Activated CD4-positive, CD25-positive, alpha-beta regulatory T cell treated with anti-CD3 and anti-CD28 coated beads, Interleukin-2, amount 50 U/mL, for 24 hours (primary cell): ENCODE results near the gene NPLOC4.
"Not testable (repeated sequence)": the region's sequence is repeated elsewhere in the genome, so short reads cannot be mapped to it uniquely, and the experiment has no call there.

Source experiments
- ATAC-seq, 2 donors: fragments of 150-1000 bp; cut with Tn5 transposase; one replicate each; pipeline ENCODE4 v1.10.0; 2021; ENCODE audit warnings: mild to moderate bottlenecking in 1 of 2, moderate library complexity in 1 of 2

NPLOC4 gene

GRCh38 chr17:81636505-81637288 lies at the start of gene NPLOC4, which contains the start of gene TSPAN10:
Gene NPLOC4, minus strand, starts transcription at chr17:81637112. Its CDS starts 182 bp downstream, at chr17:81636930.
Gene TSPAN10, plus strand, starts transcription at chr17:81637196. Its CDS starts 5,217 bp downstream, at chr17:81642413.
- ATAC-seq = peak; percentile 90 to 91

DNA sequence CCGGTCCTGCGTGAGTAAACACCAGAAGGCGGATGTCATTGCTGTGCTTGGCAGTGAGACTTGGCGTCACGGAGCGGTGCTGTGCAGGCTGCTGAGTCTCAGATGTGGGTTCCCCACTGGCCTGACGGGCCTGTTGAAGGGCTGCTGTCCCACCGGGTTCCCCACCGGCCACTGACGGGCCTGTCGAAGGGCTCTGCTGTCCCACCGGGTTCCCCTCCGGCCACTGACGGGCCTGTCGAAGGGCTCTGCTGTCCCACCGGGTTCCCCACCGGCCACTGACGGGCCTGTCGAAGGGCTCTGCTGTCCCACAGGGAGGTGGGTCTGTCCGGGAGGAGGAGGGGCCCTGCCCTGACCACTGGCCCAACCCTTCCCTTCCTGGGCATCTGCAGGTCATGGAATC lies 49.7 kb upstream of the NPLOC4 start:
- no peak for ATAC-seq

- peak; percentile 52 to 60 for ATAC-seq
Observed at GRCh38 chr17:81685108-81685507, 48.2 kb upstream of the NPLOC4 start.

DNA sequence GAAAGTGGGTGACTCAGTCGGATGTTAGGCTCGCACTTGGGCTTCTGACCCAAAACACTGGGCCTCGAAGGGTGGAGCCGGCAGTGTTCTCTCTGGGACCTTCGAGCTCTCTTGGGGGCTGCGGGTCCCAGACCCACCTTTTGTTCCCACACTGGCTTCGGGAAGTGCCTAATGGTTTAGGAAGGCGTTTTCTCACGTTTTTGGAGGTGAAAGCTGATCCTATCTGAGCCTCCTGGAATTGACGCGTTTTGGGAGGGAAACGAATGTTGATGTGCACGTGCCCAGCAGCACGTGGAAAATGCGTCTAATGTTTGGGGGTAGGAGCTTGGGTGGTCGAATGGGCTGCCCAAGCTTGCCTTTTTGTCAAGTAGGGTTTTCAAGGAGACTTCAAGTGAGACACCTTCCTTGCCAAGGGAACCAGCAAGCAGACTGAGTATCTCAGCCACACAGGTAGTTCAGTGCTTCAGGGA lies 47.6 kb upstream of the NPLOC4 start:
- peak in 1 of 2 donors; percentile 6 for ATAC-seq

DNA sequence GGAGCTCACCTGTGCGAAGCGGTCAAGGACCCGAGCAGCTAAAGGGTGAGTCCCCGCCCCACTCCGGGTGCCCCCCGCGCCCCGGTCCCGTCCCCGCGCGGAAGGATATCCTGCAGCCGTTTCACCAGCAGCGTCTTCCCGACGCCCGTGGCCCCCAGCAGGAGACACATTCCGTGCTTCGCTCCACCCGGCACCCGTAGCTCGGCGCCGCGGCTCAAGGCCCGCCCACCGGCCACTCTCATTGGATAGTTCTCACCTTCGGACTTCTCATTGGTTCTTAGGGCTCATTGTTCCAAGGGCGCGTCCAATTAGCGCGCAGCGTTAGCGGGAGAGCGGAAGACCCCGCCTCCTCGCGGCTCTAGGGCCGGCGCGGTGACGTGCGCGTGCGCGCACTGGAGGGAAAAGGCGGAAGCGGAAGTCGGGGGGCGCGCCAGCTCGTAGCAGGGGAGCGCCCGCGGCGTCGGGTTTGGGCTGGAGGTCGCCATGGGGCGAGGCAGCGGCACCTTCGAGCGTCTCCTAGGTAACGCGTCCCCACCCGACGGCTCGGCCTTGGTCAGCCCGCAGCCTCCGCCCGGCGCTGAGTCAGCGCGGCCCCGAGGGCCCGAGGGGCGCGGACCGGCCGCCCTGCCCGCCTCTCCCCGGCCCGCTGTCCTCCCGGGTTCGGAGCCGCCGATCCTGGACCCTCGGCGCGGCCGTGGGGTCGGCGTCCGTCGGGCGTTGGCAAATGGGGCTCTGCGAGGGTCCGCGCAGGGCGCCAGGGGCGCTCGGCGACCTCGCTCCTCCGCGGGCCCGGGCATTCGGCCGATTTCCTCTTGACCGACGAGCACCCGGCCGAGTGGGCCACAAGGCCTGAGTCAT lies 46.9 kb upstream of the NPLOC4 start, which contains the start of the genes ARL16 and HGS:
Gene ARL16 (minus strand): TSS at position 214 of the 858 bp plus-strand sequence. CDS start 44 bp downstream, at position 170.
Gene HGS (plus strand): TSS at position 428 of the 858 bp plus-strand sequence. CDS start 56 bp downstream, at position 484.
- peak; percentile 95 to 96 for ATAC-seq

GRCh38 chr17:81683208-81683583 lies 46.3 kb upstream of the NPLOC4 start:
- ATAC-seq = no peak

DNA sequence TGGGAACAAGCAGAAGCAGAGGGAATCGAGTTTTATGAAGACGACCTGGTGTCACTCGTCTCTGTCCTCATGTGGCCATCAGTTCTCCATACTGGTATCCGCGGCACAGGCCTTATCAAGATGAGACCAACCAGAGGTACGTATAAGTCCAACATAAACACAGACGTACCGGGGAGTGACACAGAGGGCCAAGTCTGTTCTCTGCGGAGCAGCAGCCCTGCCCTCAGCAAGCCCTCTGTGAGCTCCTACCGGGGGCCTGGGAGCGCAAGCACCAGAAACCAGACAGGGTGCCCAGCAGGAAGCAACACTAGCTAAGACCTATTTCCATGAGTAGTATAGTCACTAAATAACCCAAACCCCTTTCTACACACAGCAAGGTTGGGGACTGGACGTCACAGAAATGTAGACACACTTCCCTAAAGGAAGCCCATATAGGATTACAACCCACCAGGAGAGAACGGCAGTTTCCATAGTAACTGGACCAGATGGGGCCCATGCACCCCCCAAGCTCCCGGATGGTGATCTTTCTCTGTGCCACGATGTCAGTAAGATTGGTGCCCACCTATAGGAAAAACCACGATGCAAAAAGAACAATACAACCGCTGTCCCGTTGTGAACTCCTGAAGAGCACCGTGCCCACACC lies 45.8 kb upstream of the NPLOC4 start:
- ATAC-seq = no peak

DNA sequence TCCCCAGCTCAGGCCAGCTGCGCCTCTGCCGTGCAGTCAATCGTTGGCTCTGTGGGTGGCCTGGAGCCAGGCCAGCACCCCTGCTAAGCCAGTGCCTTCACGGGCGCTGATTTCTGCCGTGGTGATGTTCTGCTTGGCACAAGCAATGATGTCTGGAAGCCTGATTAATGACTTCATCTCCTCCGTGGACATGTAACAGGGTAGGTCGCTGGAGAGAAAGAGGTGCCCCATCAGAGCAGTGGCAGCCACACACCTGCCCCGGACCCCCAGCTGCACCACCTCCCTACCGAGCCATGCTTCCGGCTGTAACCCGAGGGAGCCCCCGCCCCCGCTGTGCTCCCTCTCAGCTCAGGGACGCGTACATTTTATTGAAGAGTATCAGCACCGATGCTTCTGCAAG lies 44.8 kb upstream of the NPLOC4 start:
- no peak for ATAC-seq

DNA sequence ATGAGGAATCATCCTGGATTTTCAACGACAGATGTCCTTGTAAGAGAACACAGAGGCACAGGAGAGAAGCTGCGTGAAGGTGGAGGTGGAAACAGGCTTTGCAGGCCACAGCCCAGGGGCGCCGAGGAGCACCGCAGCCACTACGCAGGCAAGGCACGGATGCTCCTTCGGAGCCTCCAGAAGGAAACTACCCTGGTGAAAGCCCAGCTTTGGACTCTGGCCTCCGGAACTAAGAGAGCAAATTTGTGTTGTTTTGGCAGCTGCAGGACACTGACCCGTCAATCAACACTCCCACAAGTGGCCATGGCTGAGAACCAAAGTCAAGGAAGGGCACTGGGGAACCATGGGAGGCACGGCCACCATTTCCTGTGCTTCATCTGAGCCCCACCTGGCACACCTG lies 43.2 kb upstream of the NPLOC4 start:
- no peak for ATAC-seq

- ATAC-seq = no peak
Observed at GRCh38 chr17:81676906-81677305, 40.0 kb upstream of the NPLOC4 start.

GRCh38 chr17:81675515-81676221 lies 38.8 kb upstream of the NPLOC4 start:
- not testable (repeated sequence) for ATAC-seq

DNA sequence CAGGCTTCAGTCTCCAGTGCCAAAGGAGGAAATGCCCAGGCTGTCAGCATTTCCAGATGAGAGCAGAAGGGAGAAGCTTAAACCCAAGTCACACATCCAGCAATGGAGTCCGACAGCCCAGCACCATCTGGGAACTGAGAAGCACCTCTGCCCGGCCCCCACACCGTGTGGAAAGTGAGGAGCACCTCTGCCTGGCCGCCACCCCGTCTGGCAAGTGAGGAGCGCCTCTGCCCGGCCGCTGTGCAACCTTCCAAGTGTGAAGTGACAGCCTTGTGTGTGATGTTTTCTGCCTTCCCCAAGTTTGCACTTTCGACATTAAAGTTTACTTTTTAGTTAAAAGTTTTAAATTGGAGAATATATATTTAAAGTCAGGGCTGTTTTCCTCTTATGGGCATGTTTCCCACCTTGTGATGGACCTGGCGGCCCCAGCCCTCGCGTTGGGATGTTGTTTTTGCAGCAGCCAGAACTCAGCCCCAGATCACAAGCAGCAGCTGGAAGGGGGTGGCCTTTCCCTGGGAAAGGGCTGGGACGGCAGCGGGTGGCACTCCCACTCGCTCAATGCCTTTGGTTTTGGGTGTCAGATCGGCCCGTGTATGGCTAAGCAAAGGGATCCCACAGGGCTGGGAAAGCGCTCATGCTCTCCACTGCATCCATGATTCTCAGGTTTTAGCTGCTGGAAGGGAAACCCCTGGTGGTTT lies 36.8 kb upstream of the NPLOC4 start:
- no peak for ATAC-seq

DNA sequence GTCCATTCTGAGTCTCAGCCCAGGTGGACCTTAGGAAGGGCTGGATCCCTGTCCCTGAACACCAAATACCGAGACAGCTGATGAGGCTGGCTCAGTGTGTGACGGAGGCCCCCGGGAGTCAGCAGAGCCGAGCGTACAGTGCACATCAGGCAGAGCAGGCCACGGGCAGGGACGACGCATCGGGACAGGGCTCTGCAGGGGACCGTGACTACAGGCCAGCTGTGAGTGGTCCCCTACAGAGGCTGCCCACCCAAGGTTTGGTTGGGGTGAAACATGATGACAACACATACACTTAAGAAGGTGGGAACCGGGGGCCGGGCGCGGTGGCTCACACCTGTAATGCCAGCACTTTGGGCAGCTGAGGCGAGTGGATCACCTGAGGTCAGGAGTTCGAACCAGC lies 36.0 kb upstream of the NPLOC4 start:
- no peak for ATAC-seq

GRCh38 chr17:81672504-81672903 lies 35.6 kb upstream of the NPLOC4 start:
- ATAC-seq = no peak

- no peak for ATAC-seq
Observed at GRCh38 chr17:81667754-81668153, 30.8 kb upstream of the NPLOC4 start.

GRCh38 chr17:81666342-81667191 lies 29.7 kb upstream of the NPLOC4 start, which contains the start of the genes CCDC137 and OXLD1:
Gene CCDC137, plus strand, starts transcription at chr17:81666737. Its CDS starts 30 bp downstream, at chr17:81666767.
Gene OXLD1, minus strand, starts transcription at chr17:81666605. Its CDS starts 28 bp downstream, at chr17:81666577.
- ATAC-seq = peak; percentile 97 to 98

GRCh38 chr17:81666092-81666341 lies 29.1 kb upstream of the NPLOC4 start:
- ATAC-seq = peak in 1 of 2 donors; percentile 10

DNA sequence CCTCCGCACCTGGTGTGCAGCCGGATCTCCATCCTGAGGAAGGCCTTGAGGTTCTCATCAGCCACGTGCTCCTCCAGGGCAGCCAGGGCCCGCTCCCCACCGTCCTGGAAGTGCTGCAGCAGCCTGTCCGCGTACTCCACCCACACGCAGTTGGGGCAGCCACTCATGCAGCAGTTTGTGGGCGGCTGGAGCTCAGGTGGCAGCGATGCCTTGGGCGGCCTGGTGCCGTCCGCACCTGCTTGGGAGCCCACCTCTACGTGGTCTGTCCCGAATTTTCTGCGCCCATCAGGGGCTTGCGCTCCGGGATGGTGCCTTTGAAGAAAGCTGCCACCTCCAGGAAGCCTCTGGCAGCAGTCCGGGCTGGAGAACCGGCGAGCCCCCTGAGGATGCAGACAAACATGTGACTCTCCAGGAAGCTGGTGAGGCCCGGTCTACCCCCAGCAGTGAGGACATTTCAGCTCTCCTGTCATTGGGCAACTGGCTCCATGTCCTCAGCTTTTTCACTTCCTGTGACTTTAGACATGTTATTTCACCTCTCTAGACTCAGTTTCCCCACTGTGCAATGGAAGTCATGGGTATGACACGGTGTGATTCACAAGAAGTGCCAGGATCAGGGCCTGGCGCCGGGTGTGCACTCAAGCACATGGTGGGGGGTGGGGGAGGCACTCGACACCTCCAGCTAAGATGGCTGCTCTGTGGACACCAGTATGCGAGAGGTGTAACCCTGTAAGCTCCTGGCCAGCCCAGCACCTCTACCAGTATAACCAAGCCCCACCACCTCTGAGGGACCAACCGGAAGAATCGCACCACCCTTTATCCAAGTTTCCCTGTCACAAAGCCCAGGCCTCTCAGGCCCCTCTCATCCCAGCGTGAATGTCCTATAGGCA lies 28.5 kb upstream of the NPLOC4 start:
- peak; percentile 44 to 51 for ATAC-seq

- ATAC-seq = no peak
Observed at GRCh38 chr17:81664051-81664470, 27.1 kb upstream of the NPLOC4 start.
